Stimulated activated CD8-positive, alpha-beta memory T cell treated with anti-CD3 and anti-CD28 coated beads, Interleukin-15, amount 100 ng/mL, for 4 hours (primary cell): ENCODE measurements around the gene NR2E3.

Experiments
- DNase-seq, 2 donors: peaks; one replicate each; pipeline ENCODE4 v3.0.0-alpha.2; 2020; ENCODE audit warnings: low read depth in 2 of 2

Gene NR2E3

DNA sequence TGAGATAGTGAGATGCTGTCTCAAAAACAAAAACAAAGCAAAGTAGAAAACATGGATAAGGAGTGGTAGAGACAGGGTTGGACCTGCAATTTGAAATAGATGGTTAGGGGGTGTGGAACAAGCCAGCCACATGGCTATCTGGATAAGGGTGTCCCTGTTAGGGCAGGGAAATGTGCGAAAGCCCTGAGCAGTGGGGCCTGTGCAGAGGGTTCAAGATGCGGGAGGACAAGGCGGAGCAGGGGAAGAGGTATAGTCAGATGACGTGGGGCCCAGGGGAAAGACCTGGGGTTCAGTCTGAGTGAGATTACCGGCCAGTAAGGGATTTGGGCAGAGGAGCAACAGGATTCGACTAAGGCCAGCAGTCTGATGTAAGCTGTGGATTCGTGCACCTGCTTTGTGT lies 18.4 kb upstream of the NR2E3 start:
- DNase-seq: no peak

DNA sequence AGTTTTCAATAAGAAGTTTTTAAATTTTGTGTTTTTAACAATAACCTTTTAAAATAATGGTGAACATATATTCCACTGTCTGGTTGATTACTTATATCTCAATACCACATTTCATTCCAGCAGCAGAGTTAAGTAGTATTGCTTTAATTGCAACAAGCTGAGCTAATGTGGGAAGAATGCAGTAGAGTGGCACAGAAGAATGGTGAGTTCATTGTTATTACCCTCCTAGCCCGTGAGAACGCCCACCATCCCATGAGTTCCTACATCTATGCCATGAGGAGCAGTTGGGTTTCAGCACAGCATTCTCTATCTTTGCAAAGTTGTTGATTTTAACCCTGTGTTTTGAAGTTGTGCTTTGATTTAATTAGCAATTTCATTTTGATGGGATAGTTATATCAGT lies 17.8 kb upstream of the NR2E3 start:
- no peak for DNase-seq

DNA sequence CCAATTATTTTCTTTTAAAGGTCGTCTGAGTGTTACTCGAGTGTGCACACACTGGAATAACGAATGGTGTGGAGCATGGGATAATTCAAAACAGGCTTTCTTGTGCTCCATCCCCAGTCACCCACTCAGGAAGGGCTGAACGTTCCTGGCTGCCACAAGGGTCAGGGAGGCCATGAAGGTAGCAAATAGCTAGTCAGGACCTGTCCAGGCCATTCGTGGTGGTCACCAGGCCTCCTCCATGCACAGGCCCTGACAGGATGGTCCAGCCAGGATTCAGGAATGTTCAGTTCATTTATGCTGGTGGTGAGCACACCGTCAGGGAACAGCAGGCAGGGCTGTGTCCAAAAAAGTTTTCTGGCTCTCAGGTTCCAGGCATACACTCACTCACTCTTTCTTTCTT lies 11.7 kb upstream of the NR2E3 start:
- no peak for DNase-seq

DNA sequence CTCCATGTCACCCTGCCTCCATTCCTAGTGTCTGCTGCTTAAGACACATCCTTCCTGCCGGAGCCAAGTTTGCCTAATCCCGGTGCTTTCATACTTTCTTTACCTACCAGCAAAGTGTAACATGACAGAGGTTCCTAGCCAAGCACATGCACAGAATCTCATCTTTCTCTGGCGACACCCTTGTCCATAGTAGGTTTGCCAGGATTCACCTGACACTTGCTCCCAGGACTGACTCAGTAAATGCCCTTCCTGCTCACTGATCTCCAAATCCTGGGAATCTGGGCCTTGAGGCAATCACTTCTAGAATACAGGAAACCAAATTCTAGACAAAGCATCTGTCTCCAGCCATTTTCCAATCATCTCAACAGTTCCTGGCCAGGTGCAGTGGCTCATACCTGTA lies 10.2 kb upstream of the NR2E3 start:
- no peak for DNase-seq

DNA sequence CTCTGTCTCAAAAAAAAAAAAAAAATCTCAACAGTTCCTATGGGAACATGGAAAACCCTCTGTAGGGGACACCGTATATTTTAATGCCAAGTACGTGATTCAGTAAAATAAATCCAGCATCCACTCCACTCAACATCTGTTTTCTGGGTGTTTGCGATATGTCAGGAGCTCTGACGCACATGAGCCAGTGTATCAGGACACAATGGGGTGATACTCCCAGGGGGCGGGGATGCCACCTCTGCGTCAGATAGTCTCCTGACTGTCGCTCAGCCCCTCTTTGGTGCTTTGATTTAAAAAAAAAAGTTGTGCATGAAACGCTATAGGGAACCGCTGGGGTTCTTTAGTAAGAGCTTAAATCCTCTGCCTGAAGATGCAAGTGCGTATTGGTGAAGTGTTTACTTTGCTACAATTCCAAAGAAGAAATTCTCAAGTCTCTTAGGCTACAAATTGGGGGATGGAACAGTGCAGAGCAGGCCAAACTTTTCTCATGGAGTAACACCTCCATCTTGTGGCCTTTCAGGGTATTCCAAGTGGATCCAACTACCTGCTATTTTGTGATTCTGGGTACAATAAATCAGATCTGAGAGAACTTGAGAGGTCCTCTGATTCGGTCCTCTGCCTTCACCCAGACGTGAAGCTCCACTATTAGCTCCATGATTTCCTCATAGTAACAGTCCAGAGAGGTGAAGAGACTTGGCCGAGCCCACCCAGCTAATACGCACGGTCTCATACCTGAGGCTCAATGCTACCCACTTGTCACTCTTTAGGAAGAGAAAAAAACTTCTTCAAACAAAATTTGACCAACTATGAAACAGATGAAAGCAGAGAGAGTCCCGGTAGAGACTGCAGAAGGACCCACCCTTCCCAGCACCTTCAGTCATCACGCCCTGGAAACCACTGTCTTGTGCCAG lies 9.3 kb upstream of the NR2E3 start:
- no peak for DNase-seq

DNA sequence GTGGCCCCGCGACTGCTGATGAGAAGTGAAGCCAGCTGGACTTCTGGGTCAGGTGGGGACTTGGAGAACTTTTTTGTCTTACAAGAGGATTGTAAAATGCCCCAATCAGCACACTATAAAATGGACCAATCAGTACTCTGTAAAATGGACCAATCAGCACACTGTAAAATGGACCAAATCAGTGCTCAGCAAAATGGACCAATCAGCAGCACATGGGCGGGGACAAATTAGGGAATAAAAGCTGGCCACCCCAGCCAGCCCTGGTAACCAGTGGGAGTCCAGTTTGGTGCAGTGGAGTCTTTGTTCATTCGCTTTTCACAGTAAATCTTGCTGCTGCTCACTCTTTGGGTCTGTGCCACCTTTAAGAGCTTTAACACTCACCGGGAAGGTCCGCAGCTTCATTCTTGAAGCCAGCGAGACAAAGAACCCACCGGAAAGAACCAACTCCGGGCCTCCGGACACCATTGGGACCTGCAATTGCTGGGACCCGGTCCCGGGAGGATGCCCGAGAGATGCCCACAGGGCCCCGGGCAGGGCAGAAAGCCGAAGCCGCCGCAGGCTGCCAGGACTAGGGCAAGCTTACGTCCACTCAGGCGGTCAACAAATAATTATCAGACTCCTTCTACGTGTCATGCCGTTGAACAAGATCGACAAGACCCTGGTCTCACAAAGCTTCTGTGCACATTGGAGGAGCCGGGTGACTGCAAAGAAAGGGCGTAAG lies 8.3 kb upstream of the NR2E3 start:
- DNase-seq: no peak

DNA sequence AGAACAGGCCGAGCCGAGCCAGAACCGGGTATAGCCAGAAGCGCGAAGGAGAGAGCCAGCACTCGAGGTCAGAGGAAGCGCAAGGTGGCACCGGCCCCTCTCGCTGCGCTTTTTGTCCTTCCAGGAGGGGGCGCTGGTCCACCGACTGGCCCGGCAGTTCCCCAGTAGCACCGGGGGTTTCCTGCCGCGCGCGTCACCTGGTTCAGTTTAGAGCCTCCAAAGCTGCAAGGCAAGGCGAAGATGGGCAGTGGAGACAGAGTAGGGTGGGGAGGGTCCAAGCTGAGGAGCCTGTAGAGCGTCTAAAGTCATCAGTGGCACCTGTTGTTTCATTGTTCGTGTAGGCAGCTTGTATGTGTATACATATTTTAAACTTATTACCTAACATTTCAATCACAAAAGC lies 7.6 kb upstream of the NR2E3 start:
- no peak for DNase-seq

DNA sequence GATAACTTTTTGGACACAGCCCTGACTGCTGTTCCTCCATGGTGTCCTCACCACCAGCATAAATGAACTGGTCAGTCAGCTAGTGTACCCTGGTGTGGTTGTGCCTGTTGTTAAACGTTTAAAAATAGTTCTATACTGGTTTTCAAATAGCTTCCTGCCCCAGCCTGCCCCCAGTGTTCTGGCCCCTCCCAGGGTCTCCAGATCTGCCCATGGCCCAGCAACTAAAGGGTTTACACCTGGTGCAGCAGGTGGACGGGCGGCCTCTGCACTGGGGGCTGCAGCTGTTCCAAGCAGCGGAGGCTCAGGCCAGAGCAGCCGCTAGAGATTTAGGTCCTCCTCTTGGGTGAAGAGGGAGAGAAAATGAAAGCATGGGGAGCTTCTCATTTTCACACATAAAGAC lies 6.1 kb upstream of the NR2E3 start:
- DNase-seq: no peak

DNA sequence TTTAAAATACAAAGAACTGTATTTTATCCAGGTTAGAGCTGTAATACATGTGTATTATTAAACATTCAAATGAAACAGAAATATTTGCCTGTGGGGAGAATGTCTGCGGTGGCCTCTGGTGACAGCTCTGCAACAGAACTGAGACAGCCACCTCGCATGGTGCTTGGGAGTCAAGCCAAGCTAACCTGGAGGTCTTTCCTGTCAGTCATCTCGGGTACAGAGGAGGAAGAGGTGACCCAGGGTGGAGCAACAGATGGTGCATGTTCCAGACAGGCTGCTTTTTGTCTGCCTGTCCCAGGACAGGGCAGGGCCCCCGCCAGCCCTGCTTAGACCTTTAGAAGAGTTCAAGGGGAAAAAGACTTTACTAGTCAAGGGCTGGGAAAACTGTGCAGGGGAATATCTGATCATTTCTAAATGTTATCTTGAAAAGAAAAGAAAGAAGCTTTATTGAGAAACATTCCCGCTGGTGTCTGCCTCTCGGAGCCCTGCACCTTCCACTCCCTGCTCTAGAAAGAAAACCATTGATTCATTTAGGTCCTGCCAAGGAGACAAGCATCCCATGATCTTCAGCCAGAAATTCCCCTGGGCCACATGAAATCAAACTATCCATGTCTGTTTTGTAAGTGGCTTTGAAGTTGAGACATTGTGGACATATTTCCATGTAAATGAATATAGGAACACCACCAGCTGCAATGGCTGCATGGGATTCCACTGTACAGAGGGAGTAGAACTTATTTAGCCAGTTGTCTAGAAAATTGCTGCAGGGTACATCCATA lies 5.5 kb upstream of the NR2E3 start:
- DNase-seq: no peak

DNA sequence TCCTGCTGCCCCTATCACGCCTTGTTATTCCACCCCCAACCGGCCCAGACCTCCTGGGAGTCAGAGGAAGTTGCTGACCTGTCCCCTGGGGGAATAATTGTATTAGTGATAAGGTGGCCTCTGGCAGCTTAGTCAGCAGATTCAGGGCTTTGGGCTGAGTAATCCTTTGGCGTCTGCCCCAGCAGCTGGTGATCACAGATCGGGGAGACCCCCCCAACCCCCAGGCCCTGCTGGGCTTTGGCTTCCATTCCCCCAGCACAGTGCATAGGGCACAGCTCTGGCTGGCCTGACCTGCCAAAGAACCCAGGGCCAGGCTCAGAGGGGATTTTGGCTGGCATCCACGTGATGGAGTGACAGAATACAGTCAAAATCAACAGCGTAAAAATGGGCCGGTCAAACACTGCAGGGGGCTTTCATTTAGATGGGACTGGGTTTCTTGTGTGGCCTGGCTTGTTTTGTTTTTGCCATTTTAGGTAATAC lies 3.9 kb upstream of the NR2E3 start:
- no peak for DNase-seq

DNA sequence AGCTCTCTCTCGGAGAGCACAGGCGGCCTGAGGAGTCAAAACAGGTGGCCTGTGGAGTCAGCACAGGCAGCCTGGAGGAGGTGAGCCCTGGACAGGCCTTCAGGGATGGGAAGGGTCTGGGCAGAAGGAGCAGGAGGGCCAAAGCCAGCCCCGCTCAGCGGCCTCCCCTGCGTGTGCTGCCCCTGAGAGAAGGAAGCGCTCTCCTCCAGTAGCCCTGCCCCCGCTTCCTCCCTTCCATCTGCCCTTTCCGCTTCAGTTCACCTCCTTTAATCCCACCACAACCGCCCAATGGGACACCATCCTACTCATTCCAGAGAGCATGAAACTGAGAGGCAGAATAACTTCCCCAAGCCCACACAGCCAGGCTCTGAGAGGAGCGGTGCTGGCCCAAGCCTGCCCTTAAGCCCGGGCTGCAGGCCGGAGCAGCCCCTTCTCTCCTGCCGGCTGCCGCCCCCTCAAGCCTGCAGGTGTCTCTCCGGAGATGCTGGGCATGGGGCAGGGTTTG lies 3.2 kb upstream of the NR2E3 start:
- no peak for DNase-seq

DNA sequence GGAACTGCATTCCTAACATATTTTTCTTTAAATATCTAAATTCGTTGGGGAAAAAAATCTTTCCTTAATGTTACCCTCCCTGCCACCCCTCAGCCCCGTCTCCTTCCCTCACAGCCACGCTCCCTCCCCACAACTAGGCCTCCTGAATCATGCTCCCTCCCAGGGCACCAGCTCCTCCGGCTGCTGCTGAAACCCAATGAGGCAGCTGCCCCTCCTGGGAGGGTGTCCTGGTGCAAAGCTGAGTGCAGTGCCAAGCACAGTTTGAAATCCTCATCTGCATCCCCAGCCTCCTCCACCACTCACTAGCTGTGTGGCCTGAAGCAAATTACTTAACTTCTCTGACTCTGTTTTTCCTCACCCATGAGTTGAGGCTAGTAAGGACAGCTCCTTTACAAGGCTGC lies 2.7 kb upstream of the NR2E3 start:
- no peak for DNase-seq

DNA sequence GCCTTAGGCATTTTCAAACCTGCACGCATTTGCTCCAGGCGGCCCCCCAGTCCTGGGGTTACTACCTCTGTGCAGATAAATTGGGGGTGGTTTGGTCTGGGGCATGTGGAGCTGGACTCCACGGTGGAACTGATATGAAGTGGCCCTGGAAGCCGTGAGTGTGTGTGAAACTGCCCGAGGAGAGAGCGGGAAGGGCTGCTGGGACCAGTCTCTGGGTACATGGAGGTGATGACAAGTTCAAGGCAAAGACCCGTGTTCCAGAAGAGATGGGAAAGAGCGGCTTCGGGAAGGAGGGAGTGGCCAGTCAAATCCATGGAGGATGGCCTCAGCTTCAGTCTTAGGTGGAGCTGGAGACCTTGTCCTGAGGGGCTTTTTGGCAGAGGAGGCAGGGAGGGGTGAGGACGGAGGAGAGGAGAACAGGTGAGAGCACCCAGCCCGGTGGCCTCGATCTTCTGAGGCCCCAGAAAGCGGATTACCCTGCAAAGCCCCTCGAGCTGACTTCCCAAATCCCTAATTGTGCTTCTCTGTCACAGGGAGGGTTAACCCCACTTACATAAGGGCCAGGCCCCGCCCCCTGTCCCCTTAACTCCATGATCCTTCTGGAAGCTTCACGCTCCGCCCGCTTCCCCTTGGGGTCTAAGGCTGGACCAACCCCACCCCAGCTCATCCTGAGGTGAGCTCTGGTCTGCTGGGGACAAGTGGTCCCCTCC lies 1.9 kb upstream of the NR2E3 start:
- DNase-seq: no peak

DNA sequence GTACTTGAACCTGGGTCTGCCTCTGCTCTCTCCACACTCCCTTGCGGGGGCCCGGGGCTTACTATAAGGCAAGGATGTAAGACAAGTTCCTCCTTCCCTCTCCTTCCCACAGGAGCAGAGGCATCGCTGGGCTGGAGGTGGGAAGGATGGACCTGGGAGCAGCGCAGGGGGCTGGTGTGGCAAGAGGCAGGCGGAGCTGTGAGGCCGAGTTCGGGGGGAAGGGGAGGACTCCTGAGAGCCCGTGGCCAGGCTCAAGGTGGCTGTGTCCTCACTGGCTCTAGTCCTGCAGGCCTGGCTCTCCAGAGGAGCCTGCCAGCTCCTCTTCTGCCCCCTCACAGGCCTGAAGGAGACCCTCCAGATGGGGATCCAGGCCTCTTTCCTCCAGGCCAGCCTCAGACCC lies 1.0 kb upstream of the NR2E3 start:
- no peak for DNase-seq

DNA sequence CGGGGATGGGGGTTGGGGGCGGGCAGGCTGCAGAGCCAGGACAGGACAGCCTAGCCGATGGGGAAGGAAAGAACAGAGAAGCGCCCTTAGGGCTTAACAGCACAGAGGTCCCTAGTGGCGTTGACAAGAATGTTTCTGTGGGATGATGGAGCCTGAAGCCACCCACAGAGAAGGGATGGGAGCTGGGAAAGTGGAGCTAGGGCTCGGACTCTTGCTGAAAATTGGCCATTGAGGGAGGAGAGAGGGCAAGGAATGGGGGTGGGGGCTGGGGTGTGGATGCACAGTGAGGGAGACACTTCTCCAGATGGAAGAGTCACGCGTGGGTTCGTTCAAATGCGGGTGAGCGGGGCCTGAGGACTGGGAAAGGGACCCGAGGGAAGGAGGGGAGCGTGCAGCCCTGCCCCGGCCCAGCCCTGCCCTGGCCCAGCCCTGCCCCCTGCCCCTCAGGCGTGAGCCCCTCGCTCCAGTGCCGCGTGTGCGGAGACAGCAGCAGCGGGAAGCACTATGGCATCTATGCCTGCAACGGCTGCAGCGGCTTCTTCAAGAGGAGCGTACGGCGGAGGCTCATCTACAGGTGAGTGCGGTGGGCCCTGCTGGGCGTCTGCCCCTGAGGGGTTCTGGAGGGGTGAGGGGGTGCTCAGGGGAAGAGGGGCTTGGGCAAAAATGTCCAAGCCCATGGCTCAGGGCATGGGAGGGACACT lies 832 bp downstream of the NR2E3 start:
- no peak for DNase-seq

DNA sequence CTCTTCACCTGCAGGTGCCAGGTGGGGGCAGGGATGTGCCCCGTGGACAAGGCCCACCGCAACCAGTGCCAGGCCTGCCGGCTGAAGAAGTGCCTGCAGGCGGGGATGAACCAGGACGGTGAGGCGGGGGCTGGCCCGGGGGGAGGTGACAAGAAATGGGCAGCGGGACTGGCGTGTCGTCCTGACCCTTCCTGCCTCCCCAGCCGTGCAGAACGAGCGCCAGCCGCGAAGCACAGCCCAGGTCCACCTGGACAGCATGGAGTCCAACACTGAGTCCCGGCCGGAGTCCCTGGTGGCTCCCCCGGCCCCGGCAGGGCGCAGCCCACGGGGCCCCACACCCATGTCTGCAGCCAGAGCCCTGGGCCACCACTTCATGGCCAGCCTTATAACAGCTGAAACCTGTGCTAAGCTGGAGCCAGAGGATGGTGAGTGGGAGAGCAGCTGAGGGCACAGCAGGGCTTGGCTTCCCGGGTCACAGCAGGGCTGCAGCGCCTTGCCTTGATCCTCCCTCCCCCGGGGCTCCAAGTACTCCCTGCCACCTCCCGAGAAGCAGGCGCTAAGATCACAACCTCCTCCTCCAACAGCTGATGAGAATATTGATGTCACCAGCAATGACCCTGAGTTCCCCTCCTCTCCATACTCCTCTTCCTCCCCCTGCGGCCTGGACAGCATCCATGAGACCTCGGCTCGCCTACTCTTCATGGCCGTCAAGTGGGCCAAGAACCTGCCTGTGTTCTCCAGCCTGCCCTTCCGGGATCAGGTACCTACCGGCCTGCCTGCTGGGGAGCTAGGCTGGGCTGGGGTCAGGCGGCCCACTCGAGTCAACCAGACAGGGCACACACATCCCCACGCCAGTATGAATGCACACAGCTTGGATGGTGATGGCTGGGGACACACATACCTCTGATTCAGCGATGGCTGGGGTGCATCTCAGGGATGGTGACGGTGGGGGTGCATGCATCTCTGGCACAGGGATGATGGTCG lies 1.7 kb downstream of the NR2E3 start:
- DNase-seq: no peak

DNA sequence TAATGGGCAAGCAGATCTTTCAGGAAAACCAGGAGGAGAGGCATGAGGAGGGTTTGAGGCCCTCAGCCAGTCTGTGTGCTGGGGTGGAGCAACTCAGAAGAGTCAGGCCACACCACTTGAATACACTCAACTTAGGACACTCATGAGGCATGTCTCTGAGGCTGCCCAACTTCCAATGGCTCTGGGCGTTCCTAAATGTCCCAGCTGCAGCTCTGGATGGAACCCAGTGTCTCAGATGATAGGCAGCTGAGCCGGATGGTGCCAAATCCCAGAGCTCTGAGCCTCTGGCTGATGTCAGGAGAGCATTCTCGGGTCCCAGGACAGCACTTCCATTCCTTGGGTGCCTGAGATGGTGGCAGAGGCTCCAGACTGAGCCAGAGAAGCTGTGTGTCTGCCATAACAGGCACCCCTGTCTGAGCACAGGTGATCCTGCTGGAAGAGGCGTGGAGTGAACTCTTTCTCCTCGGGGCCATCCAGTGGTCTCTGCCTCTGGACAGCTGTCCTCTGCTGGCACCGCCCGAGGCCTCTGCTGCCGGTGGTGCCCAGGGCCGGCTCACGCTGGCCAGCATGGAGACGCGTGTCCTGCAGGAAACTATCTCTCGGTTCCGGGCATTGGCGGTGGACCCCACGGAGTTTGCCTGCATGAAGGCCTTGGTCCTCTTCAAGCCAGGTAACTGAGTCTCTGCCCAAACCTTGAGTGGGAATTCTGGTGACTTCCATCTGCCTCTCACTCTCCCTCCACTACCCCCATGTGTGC lies 2.8 kb downstream of the NR2E3 start:
- DNase-seq: no peak

DNA sequence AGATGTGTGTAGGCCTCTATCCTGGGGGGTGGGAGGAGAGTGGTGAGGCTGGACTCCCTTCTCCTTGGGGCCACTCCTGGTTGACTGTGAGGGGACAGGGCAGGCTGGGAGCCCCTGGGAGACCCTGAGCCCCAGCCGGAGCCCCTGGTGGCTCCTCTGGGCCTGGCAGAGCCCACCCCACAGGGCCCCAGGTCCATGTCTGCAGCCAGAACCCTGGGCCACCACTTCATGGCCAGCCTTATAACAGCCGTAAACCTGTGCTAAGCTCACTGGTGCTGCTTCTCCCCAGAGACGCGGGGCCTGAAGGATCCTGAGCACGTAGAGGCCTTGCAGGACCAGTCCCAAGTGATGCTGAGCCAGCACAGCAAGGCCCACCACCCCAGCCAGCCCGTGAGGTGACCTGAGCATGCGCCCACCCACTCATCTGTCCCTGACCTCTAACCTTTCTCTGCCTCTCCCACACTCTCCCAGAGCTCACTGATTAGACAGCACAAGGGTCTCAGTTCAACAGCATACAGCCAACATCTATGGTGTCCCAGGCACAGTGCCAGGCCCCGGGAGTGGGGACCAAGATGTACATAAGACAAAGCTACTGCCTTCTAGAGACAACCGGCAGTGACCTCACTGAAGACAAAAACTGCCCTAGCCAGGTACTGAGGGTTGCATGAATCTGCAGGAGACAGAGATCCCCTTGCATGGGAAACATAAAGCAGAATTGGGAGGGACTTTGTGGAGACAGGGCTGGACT lies 3.5 kb downstream of the NR2E3 start:
- no peak for DNase-seq
